ENCODE results near the gene PRR3.
A peak's percentile ranks its signal among the peaks of the same experiment; 100 is the strongest.

The PRR3 gene

GRCh38 chr6:30537931-30538330 is 19.2 kb upstream of the PRR3 start:
- no peak for DNase-seq (ENCODE audit: low read depth)

GRCh38 chr6:30541515-30542403 is 15.3 kb upstream of the PRR3 start:
- DNase-seq (ENCODE audit: low read depth), result peak; percentile 60

- DNase-seq (ENCODE audit: low read depth), result no peak
These were observed 14.7 kb upstream of the PRR3 start for GRCh38 chr6:30542404-30542725.

- DNase-seq (ENCODE audit: low read depth), result no peak
These were observed 14.2 kb upstream of the PRR3 start for GRCh38 chr6:30542915-30543314.

GRCh38 chr6:30543821-30544220 is 13.3 kb upstream of the PRR3 start:
- no peak for DNase-seq (ENCODE audit: low read depth)

GRCh38 chr6:30544666-30545272 is 12.3 kb upstream of the PRR3 start:
- DNase-seq (ENCODE audit: low read depth), result no peak

- DNase-seq (ENCODE audit: low read depth), result no peak
These were observed 9.6 kb upstream of the PRR3 start for GRCh38 chr6:30547454-30547853.

GRCh38 chr6:30548375-30548774 is 8.7 kb upstream of the PRR3 start:
- DNase-seq (ENCODE audit: low read depth), result no peak

- DNase-seq (ENCODE audit: low read depth), result no peak
These were observed 2.7 kb upstream of the PRR3 start for GRCh38 chr6:30554404-30554803.

- no peak for DNase-seq (ENCODE audit: low read depth)
These were observed 1.9 kb upstream of the PRR3 start for GRCh38 chr6:30554962-30555815.

- DNase-seq (ENCODE audit: low read depth), result no peak
These were observed 1.4 kb upstream of the PRR3 start for GRCh38 chr6:30555816-30556065.

- peak; percentile 97 for DNase-seq (ENCODE audit: low read depth)
These were observed 809 bp upstream of the PRR3 start, which contains the start of gene GNL1 for GRCh38 chr6:30556066-30556905. Gene GNL1, minus strand, starts transcription at chr6:30556489. Its CDS starts 286 bp downstream, at chr6:30556203.

- no peak for DNase-seq (ENCODE audit: low read depth)
These were observed 537 bp downstream of the PRR3 start for GRCh38 chr6:30557683-30557981.

GRCh38 chr6:30560930-30561329 is 3.8 kb downstream of the PRR3 start:
- DNase-seq (ENCODE audit: low read depth), result no peak

GRCh38 chr6:30562470-30563425 is 5.7 kb downstream of the PRR3 start:
- DNase-seq (ENCODE audit: low read depth), result no peak

GRCh38 chr6:30564114-30564513 is 7.0 kb downstream of the PRR3 start:
- no peak for DNase-seq (ENCODE audit: low read depth)

- no peak for DNase-seq (ENCODE audit: low read depth)
These were observed 8.7 kb downstream of the PRR3 start for GRCh38 chr6:30565772-30566171.

GRCh38 chr6:30568245-30568644 is 11.2 kb downstream of the PRR3 start:
- DNase-seq (ENCODE audit: low read depth), result no peak

GRCh38 chr6:30570263-30570662 is 13.2 kb downstream of the PRR3 start:
- DNase-seq (ENCODE audit: low read depth), result no peak

GRCh38 chr6:30570740-30571074 is 13.6 kb downstream of the PRR3 start:
- DNase-seq (ENCODE audit: low read depth), result no peak

- DNase-seq (ENCODE audit: low read depth), result peak; percentile 100
These were observed 14.1 kb downstream of the PRR3 start, which contains the start of gene ABCF1 for GRCh38 chr6:30571075-30571761. Gene ABCF1, plus strand, starts transcription at chr6:30571442. Its CDS starts 46 bp downstream, at chr6:30571488.
